GM12873 (cell line): ENCODE results near the gene BDNF.

ENCODE experiments used
- CTCF ChIP-seq: IDR thresholded peaks from 2 replicates; pipeline ENCODE4 v1.5.1; 2012; ENCODE audit warnings: low read depth, mild to moderate bottlenecking, moderate library complexity, low read length, control low read depth; ENCODE audit not compliant: insufficient read depth; ENCODE audit errors: missing control alignments

The BDNF gene

DNA sequence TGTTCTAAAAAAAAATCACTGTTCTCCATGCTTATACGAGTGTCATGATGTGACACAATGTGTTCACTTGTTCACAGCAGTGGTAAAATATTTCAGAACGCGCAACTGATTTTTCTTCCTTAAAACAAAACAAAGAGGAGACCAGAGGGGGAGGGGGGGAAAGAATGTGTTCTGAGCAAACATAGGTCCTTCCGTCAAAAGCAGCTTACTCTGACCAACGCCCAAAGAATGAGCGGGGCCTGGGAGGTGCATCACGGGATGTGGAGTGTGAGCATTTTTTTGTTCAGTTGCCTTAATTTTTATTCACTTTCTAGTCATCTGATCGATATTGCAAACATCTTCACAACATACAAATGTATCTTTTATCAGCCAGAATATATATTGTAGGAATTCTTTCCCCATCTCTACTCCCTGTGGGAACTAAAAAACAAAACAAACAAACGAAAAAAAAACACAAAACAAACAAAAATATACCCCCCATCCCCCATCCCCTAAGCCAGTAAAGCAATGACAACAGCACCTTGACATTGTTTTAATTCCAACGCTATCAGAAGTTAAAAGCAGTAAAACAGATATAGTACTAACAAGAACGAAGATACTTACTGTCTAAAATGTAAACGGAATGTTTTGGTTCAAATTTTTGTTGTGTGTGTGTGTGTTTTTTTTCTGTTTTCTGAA lies 43.3 kb downstream of the BDNF start:
- TF ChIP-seq CTCF: no peak

GRCh38 chr11:27656320-27656719 lies 43.9 kb downstream of the BDNF start:
- no peak for TF ChIP-seq CTCF

GRCh38 chr11:27653990-27654758 lies 46.1 kb downstream of the BDNF start:
- TF ChIP-seq CTCF: no peak

- no peak for TF ChIP-seq CTCF
These were observed 48.5 kb downstream of the BDNF start for GRCh38 chr11:27651711-27652110.

DNA sequence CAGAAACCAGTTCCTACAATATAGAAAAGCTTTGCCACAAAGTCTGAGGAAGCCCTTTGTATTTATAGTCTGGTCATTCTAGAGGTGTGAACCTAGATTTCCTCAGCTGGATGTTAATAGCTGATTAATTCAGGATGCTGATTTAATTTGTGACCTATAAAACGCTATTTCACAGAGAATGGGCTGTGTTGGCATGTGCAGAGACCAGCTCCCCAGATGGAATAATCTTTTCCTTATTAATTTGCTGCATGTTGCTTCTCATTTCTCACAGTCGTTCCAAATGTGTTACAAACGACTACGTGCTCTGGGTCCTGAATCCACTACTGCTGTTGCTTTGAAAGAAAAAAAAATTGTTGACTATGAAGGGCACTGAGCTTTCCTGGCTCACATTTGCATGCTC lies 49.3 kb downstream of the BDNF start:
- TF ChIP-seq CTCF: no peak

DNA sequence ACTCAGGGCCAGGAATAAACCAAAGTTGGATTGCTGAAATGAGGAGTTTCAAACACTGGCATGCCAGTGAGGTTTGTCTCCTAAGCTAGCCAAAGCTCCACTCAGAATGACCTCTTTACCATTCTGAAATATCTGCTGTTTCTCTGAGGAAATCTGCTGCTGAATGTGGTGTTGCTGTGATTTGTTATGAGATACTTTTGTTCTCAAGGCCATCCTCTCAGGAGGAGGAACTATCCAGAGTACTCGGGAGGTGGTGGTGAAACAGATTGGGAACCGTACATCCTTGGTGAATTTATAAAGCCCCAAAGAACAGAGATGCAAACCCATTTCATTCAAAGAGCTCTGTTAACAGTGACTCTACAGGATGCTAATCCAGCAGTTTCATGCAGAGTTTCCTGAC lies 50.5 kb downstream of the BDNF start:
- no peak for TF ChIP-seq CTCF

- no peak for TF ChIP-seq CTCF
These were observed 51.4 kb downstream of the BDNF start for GRCh38 chr11:27648840-27649239.
